Measurements from ENCODE around the gene SLC44A3. TPM values are rescaled to one million over a fixed set of nuclear protein-coding genes. Genes with fewer than 3 reads are reported as not detected.

SLC44A3 gene
- total RNA-seq, 1 donor from 2014 or later = 3.1 TPM

GRCh38 chr1:94871031-94871430 lies 50.9 kb downstream of the SLC44A3 start:
- no peak for DNase-seq (ENCODE audit: low spot score)
- ATAC-seq = no peak

- DNase-seq (ENCODE audit: low spot score) (no peak), ATAC-seq (no peak)
These were observed 52.8 kb downstream of the SLC44A3 start for GRCh38 chr1:94872771-94873495.

DNA sequence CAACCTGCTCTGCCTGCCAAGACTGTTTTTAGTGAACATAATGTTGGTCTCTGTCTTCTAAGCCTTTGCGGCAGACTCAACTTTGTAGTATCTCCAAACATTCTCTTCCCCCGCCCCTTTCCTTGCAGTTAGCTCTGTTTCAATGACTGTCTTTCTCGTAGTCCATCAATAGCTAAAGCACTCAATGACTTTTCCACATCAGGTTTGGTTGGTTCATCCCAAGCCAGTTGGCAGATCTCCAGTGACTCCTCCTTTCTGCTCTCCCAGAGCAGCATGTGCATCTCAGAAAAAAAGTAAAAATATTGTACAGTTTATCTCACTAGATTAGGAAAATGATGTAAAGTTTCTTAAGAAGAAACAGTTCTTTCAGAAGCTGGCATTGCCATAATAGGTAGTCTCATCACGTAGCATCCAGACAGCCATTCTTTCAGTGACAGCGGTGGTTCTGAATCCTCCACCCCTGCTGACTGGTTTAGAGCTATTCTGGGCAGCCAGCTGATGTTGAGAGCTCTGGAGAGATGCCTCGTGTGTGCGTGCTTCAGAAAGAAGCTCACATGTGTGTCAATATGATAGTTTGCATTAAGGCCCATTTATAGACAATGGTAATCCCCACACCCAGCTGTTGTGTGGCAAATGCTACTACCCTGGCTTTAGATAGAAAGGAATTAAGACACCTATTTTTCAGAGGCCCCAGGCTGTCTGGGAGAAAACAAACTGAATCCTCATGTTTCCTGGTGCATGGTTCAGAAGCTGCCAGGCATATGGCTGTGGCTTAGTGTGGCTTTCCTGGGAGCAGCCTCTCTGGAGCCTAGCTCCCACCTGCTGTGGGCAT lies 53.6 kb downstream of the SLC44A3 start:
- DNase-seq (ENCODE audit: low spot score) (no peak), ATAC-seq (no peak)

GRCh38 chr1:94874423-94874822 lies 54.3 kb downstream of the SLC44A3 start:
- DNase-seq (ENCODE audit: low spot score) = no peak
- ATAC-seq = no peak

DNA sequence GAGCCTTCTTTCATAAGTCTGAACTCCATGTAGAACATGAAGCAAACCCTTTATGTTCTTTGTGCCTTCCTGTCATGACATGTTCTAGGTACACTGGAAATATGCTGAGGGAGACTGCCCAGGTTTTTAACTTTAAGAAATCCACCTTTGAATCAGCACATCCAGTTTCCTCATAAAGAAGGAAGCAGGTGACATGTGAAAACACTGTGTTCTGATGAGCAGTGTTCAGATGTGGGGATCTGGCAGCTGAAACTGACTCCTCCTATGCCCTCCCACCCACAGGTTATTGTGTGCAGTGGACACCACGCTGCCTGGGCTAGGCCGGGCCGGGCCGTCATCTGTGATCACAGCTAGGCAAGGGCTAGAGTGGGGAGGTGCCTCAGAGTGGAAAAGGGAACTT lies 55.6 kb downstream of the SLC44A3 start:
- DNase-seq (ENCODE audit: low spot score) (no peak), ATAC-seq (no peak)

DNA sequence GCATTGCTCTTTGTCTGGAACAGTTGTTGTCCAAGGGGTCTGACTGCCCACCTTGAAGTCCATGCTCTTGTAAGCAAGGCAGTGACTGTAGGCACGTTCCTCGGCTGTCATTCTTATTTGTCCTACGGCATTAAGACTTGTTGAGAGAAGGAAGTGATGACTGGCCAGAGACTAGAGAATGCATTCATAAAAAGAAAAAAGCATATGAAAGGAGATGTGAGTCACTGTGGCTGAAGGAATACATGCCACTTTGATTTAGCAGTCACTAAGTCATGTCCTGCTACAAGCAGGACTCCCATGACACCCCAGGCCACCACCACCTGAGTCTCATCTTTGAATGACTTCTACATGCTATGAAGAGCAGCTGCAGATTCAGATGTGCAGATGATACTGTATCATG lies 56.2 kb downstream of the SLC44A3 start:
- DNase-seq (ENCODE audit: low spot score) = no peak
- ATAC-seq = no peak

- ATAC-seq = no peak
- DNase-seq (ENCODE audit: low spot score) = no peak
These were observed 58.2 kb downstream of the SLC44A3 start for GRCh38 chr1:94878329-94878728.

- DNase-seq (ENCODE audit: low spot score) = no peak
- peak; percentile 78 for ATAC-seq
These were observed 63.5 kb downstream of the SLC44A3 start for GRCh38 chr1:94883691-94884090.

GRCh38 chr1:94884106-94884505 lies 63.9 kb downstream of the SLC44A3 start:
- ATAC-seq (peak; percentile 71), DNase-seq (ENCODE audit: low spot score) (no peak)

DNA sequence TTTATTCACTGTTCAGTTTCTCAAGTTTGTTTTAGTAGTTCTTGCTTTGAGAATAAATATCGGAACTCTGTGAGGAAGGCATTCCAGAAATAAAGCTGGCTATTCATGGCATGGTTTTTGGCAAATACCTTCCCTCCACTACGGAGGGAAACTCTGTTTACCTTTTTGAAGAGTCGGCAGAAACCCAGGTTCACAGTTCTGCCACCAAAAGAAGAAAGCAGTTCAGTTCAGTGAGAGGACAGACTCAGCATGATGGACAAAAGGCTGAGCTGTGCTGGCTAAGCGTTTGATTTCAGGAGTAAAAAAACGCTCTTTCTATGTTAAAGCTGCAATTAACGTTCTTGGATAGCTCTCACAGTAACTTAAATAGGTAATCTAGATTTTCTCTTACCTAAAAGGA lies 64.3 kb downstream of the SLC44A3 start:
- peak; percentile 13 for ATAC-seq
- DNase-seq (ENCODE audit: low spot score) = no peak

DNA sequence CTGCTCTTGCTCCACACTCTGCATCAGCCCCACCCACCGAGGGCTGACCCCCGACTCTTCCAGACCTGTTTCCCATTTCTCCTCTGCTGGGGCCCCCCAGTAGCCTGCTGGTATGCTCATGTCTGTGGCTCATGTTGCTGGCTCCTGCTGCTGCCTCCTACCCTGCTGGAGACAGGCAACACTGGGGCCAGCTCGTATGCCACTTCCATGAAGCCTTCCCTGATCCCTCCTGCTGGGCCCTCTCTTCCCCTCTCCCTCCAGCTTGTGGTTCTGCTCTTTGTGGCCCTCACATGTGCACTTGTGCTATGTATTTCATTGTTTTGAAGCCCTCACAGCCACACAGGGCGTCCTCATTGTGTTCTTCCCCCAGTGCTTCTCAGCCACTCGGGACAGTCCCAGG lies 66.2 kb downstream of the SLC44A3 start:
- ATAC-seq = no peak
- DNase-seq (ENCODE audit: low spot score) = no peak

- DNase-seq (ENCODE audit: low spot score) = no peak
- no peak for ATAC-seq
These were observed 66.9 kb downstream of the SLC44A3 start for GRCh38 chr1:94887106-94887505.

GRCh38 chr1:94887603-94888171 lies 67.5 kb downstream of the SLC44A3 start:
- no peak for DNase-seq (ENCODE audit: low spot score)
- no peak for ATAC-seq

- ATAC-seq = no peak
- no peak for DNase-seq (ENCODE audit: low spot score)
These were observed 68.0 kb downstream of the SLC44A3 start for GRCh38 chr1:94888201-94888600.

- DNase-seq (ENCODE audit: low spot score) (no peak), ATAC-seq (no peak)
These were observed 72.6 kb downstream of the SLC44A3 start for GRCh38 chr1:94892604-94893254.

- ATAC-seq (no peak), DNase-seq (ENCODE audit: low spot score) (no peak)
These were observed 74.5 kb downstream of the SLC44A3 start for GRCh38 chr1:94894630-94895029.

GRCh38 chr1:94895518-94895917 lies 75.4 kb downstream of the SLC44A3 start:
- no peak for ATAC-seq
- no peak for DNase-seq (ENCODE audit: low spot score)

DNA sequence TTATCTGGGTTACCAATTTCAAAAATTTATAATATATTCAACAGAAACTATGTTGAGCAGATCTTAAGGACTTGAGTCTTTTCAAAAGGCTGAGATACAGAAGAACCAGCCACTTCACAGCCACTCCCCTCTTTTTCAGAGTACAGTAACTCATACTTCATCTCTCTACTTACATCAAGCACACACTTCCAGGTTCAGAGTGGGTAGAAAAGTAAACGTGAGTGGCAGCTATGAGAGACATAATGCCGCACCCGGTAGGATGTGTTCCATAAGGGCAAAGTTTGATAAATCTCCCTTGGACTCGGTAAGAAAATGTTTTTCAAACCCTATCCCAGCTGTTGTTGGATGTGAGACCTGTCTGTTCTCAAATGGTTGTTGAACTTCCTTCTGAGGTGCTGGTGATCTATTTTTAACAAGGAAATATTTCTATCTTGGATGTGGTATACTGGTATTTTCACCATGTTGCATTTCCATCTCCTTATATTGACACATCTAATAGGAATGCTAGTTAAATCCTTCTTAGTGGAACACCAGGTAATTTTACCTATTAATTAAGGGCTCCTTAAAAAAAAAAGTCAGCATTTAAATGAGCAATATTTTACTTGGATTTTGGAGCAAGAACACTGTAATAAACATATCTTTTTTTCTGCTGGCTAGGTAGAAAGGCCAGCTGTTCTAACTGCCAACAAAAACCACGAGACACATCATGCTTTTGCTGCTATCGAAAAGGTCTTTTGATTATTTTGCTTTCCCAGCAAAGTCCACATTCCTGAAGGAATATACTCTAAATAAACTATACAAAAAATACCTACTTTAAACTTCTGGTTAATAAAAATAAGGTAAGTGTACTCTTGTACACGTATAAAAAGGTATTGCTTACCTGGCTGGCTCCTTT lies 78.6 kb downstream of the SLC44A3 start:
- DNase-seq (ENCODE audit: low spot score) (no peak), ATAC-seq (no peak)

- ATAC-seq (no peak), DNase-seq (ENCODE audit: low spot score) (no peak)
These were observed 79.6 kb downstream of the SLC44A3 start for GRCh38 chr1:94899756-94900155.

DNA sequence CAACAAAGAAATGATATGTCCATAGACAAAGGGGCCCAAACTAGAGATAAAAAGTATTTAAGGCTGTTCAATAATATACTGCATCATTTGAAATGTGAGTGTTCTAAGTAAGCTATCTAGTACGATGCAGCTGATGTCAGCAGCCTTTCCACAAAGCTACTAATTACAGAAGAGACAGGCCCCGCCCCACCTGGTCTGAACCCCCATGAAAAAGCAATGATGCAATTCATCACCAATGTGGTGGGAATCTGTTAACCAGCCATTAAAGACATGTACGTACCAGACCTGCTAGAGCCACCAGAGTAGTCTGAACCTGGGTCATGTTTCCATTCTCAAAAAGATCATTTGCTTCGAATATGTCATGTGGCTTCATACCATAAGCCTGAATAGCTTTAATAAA lies 81.7 kb downstream of the SLC44A3 start:
- DNase-seq (ENCODE audit: low spot score) (no peak), ATAC-seq (no peak)

Measured in left lobe of liver (tissue), 2 donors.